ENCODE results near the gene LAGE3.

The LAGE3 gene

DNA sequence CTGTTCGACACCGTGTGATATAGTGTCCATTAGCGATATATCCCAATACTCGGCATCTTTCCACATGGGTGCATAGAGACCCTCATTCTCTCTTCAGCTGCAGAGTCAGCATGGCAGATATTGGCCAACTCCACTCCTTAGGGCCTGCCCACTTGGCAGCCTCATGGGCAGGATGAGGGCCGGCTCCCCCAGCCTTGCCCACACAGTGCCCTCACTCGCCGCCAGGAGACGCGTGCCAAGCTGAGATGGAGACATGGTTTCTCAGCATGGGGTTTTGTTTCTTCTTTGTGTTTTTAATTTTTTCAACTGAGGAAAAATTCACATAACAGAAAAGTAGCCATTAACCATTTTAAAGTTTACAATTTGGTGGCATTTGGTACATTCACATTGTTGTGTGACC is 26.3 kb downstream of the LAGE3 start:
- no peak for DNase-seq

DNA sequence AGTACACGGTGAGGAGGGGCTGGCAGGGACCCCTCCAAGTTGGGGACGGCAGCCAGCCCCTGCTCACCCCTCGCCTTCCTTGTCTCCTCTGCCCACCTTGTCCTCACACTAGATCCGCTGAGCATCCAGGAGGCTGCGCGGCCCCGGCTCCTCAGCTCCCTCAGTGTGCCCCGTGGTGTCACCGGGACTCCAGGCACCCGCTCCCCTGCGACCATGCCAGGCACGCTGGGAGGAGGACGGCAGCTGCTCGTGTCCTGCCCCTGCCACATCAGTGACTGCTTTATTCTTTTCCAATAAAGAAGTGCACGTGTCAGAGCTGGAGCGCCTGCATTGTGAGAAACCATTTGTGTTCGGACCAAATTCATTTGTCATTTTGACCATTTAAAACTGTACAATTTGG is 28.8 kb downstream of the LAGE3 start:
- DNase-seq = no peak

DNA sequence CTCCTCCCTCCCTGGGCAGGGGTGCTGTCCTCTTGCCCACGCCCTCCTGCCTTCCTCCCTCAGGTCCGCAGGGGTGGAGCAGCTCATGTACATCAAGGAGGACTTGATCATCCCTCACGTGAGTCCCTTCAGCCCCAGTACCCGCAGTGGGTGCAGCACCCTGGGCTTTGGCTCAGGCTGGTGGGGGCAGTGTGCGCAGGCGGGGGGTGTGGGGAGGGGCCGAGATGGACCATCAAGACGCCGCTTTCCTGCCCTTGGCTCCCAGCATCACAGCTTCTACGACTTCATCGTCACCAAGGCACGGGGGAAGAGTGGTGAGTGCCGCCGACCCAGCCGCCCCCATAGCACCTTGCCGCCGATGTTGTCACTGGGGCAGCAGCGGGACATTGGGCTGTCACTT is 29.5 kb downstream of the LAGE3 start:
- no peak for DNase-seq

DNA sequence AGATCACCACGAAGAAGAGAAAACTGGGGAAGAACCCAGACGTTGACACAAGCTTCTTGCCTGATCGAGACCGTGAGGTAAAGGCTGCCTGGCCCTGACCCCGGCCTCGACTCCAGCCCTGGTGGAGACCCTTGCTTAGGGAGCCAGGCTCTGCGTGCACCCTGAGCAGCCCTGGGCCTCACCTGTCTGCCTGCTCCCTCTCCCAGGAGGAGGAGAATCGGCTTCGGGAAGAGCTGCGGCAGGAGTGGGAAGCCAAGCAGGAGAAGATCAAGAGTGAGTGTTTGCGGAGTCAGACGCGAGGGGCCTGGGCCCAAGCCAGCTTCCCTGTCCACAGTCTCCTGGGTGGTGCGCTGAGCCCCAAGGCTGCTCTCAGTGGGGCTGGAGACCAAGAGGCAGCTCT is 30.6 kb downstream of the LAGE3 start:
- no peak for DNase-seq

DNA sequence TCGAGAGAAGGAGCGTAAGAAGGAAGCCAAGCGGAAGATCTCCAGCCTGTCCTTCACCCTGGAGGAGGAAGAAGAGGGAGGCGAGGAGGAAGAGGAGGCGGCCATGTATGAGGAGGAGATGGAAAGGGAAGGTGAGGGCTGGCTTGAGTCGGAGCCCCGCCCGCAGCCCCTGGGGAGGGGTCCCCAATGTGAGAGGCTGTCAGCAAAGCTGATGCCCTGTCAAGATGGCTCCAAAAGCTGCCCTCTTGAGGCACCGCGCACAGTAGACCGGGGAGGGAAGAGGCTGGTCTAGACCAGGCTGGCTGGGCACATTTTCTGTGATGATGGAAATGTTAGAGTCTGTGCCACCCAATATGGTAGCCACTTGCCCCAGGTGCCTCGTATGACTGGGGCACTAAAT is 32.7 kb downstream of the LAGE3 start:
- DNase-seq = no peak

DNA sequence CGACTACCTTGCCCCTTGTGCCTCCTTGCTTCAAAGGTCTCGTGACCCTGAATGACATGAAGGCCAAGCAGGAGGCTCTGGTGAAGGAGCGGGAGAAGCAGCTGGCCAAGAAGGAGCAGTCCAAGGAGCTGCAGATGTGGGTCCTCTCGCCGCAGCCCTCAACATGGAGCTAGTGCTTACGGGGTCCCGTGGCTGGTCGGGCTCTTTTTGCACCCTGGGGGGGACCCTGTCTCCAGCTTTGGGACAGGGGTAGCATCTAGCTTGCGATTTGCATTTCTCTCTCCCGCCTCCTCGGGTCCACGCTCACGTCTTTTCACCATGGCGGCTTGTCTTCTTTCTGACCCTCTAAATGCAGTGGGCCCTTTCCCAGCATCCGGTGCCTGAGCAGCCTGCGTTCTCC is 33.3 kb downstream of the LAGE3 start:
- no peak for DNase-seq

DNA sequence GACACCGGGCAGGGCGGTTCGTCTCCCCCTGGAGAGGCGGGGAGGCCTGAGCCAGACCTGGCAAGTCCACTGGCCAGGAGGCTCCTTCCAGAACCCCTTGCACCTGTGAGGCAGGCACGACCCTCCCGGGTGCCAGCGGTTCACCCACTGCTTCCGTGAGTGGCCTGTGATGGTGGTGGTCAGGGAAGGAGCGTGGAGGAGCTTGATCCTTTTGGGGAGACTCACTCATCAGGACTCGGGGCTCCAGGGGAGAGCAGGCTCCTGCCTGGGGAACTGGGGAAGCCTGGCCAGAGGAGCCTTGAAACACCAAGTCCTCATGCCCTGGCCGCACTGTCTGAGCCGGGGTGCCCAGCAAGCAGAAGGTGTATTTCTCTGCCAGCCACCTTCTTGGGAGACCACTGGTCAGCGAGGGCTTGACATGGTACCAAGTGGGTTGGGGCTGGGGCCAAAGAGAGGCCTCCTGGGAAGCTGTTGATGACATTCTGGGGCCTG is 34.3 kb downstream of the LAGE3 start:
- DNase-seq = no peak

DNA sequence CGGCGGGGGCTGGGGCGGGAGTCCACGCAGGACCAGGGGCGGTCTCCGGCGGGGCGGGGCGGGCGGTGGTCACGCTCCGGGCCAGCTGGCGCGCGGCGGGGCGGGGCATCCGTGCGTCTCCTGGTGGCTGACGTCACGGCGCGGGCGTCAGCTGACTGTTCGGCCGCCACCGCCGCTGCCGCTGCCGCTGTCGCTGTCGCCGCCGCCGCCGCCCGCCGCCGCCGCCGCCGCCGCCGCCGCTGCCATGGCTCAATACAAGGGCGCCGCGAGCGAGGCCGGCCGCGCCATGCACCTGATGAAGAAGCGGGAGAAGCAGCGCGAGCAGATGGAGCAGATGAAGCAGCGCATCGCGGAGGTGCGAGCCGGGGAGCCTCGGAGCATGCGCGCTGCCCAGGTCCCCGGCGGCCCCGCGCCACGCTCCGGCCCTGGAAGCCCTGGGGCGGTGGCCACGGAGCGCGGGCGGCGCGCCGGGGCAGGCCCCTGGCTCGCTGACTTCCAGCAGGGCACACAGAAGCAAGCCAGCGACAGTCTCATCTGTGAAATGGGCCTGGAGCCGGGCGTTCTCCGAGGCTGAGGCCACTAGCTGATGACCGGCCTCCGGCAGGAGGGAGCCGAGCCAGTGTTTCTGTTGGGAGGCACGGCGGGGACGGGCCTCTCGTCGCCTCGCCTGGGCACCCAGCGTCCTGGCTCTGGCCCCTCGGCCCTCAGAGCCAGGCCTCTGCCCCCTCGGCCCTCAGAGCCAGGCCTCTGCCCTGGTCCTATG is 34.9 kb downstream of the LAGE3 start, which contains the start of gene FAM50A:
TSS of gene FAM50A (plus strand) at position 150 of the 763 bp plus-strand sequence. CDS start at position 245, 95 bp downstream.
- peak in 1 of 2 experiments; percentile 50 for DNase-seq

DNA sequence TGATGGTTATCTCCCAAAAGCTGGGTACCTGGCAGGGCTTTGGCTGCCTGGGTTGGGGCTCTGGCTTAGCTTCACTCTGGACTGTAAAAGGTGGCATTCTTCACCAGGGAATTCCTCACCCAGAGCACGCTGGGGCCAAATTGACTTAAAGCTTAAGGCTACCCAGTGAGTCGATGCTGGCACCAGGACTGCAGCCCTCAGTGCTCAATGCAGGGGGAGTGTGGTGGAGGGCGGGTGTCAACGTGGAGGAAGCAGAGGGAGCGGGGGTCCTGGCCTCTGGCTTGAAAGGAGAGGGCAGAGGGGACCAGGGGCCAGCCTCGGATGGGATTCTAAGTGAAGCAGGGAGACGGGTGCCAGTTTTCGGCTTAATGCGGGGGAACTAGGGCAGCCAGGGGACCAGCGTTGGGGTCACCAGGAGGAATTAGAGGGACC is 35.6 kb downstream of the LAGE3 start:
- no peak for DNase-seq

DNA sequence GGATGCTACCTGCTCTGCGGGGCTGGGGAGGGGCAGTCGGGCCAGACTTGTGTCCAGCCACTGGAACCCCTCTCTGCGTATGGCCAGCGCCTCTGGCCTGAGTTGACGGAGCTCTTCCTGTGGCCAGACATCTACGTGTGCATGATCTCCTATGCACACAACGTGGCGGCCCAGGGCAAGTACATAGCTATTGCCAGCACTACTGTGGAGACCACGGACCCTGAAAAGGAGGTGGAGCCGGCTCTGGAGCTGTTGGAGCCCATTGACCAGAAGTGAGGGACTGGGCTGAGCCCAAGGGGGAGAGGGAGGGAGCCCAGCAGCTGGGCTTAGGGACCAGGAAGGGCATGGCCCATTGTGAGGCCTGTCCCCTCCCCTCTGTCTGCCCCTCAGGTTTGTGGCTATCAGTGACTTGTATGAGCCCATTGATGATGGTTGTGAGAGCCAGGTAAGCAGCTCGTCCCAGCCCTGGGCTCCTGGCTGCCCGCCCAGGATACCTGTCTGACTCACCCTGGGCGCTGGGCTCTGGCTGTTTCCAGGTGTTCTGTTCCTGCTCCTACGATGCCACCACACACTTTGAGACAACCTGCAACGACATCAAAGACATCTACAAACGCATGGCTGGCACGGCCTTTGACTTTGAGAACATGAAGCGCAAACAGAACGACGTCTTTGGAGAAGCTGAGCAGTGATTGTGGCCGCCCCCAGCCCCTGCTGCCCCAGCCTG is 36.9 kb downstream of the LAGE3 start:
- DNase-seq = no peak

DNA sequence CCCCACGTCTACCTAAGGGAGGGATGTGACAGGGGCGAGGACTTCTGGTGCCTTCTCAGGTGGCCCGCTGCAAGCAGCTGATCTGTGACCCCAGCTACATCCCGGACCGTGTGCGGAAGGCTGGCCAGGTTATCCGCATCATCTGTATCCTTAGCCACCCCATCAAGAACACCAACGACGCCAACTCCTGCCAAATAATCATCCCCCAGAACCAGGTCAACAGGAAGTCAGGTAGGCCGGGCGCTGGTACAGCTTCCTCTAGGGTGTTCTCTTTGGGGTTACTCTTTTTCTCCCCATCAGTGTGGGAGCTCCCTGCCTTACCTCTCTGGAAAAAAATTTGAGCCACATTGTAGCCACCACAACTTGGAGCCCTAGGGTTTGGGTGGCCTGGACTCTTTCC is 37.5 kb downstream of the LAGE3 start:
- DNase-seq = no peak

DNA sequence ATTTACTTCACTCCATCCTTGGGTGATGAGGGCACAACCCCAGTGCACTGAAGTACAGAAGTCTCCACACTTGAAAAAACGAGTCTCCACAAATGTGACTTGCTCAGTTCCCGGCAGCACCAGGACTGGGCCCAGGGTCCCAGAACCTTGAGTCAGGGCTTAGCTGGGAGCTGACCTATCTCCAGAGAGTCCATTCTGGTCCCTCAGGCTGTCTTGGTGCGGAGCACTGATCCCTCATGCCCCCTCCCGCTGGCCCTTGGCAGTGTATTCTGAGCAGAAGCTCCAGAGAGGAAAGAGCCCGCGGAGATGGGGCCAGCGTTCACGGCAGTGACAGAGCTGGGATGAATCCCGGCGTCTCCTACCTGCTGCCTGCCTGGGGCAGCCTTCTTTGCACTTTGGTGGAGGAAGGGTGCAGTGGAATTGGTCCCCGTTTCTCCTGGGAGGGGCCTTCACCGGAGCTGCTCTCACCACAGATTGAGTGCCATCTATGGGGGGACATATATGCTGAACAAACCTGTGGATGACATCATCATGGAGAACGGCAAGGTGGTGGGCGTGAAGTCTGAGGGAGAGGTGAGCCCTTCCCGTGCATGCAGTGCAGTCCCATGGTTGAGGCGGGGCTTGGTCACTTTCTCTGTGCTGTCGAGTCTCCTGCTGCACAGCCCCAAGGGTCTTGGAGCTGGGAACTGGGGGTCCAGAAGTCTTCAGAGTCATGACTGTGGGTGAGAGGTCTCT is 38.3 kb downstream of the LAGE3 start:
- no peak for DNase-seq

DNA sequence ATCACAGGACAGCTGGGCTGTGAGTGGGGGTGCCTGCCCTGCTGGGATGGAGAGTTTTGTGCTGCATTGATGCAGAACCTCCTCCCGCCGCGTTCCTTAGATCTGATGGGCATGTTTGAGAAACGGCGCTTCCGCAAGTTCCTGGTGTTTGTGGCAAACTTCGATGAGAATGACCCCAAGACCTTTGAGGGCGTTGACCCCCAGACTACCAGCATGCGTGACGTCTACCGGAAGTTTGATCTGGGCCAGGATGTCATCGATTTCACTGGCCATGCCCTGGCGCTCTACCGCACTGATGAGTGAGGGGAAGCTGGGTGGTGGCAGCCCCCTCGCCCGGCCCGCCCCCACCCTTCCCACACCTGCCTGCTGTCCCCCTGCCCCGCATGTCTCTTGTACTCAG is 39.2 kb downstream of the LAGE3 start:
- no peak for DNase-seq

DNA sequence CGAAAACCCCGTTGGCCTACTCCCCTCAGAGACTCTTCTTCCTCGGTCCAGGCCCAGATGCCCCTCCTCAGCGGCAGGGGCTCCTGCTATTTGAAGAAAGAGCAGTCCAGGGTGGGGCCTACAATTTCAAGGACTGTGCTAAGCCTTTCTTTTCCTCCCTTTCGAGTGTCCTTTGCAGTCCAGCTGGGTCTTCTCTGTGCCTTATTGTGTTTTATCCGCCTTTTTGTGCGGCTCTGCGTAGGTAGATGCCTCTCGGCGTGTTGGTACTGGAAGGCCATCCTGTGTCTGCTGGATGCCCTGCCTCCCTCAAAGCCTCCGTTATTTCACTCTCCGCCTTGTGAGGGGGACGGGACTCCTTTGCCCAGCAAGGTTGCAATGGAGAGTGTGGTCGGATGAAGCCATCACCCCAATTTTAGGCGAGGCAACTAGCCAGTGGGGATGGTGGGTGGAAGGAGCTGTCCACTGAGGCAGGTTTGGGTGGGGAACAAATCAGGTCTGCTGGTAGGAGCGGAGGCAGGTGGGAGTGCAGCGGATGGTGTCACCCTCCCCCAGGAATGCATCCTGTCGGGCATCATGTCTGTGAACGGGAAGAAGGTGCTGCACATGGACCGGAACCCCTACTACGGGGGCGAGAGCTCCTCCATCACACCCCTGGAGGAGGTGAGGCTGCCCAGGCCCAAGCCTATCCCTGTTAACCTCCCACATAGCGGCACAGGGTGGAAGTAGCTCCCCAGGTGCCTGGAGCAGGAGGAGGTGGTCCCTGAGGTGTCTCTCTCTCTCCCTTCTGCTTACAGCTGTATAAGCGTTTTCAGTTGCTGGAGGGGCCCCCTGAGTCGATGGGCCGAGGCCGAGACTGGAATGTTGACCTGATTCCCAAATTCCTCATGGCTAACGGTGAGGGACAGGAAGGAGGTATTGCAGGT is 40.8 kb downstream of the LAGE3 start:
- DNase-seq = no peak

DNA sequence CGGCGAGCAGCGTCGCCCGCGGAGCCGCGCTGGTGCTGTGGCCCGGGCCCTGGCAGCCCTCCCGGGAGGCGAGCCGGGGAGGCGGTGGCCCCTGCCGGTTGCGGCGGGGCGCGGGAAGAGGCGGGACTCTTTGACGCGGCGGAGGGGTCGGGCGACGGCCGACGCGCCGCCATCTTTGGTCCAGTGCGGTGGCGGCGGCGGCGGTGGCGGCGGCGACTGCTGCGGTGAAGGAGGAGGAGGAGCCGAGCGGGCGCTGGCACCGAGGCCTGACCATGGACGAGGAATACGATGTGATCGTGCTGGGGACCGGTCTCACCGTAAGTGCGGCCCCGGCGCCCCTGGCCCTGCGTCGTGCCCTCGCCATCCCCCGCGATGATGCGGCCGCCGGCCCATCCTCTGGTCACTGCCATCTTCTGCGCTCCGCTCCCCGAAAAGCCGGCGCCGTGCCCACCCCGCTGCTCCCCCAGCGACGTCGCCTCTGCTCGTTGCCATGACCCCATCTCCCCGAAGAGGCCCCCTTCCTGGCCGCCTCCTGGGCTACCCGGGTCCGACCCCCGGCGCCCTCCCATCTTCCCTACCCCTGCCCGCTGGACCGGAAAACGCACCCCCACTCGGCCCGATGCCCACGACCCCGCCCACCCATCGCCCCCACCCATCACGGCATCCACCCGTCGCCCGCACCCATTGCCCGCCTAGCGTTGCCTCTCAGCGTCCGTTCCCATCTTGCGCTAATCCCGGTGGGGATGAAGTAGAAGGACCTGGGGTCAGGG is 41.9 kb downstream of the LAGE3 start, which contains the start of gene GDI1:
TSS of gene GDI1 (plus strand) at position 172 of the 770 bp plus-strand sequence. CDS start at position 273, 101 bp downstream.
- DNase-seq = peak in 1 of 2 experiments; percentile 34

DNA sequence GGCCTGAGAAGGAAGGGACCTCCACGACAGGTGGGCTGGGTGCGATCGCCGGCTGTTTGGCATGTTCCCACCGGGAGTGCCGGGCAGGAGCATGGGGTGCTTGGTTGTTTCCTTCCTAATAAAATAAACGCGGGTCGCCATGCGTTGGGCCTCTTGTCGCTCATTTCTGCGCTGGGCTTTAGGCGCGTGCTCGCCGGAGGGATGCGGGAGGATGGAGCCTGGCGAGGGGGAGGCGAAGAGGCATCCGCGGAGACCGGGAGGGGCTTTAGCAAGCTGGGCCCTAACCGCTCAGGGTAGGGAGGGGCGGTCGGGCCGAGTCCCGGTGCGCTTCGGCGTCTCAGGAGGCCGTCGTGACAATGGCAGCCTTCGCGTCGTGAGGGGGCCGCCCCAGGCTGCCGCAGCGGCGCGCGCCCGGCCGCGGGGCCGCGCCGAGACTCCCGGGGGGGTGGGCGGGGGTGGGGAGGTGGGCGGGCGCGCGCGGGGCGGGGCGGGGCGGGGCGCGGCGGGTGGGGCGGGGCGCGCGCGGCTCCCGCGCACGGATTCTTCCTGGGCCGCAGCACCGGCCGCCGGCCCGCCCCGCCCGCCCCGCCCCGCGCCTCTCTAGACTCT is 42.6 kb downstream of the LAGE3 start:
- DNase-seq = no peak

DNA sequence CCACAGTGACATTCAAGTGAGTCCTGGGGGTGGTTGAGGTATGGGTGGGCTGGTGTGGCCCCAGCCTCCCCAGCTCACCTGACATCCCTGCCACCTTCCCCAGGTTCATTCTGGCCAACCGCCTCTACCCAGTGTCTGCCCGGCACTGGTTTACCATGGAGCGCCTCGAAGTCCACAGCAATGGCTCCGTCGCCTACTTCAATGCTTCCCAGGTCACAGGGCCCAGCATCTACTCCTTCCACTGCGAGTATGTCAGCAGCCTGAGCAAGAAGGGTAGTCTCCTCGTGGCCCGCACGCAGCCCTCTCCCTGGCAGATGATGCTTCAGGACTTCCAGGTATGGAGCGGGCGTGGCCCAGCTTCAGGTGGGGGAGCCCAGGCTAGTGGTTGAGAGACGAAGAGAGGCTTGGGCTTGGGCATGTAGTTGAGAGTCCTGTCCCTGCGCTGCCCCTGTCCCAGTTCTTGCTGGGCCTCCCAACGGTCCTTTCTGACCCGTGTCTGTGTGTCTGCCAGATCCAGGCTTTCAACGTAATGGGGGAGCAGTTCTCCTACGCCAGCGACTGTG is 43.8 kb downstream of the LAGE3 start:
- DNase-seq = no peak

DNA sequence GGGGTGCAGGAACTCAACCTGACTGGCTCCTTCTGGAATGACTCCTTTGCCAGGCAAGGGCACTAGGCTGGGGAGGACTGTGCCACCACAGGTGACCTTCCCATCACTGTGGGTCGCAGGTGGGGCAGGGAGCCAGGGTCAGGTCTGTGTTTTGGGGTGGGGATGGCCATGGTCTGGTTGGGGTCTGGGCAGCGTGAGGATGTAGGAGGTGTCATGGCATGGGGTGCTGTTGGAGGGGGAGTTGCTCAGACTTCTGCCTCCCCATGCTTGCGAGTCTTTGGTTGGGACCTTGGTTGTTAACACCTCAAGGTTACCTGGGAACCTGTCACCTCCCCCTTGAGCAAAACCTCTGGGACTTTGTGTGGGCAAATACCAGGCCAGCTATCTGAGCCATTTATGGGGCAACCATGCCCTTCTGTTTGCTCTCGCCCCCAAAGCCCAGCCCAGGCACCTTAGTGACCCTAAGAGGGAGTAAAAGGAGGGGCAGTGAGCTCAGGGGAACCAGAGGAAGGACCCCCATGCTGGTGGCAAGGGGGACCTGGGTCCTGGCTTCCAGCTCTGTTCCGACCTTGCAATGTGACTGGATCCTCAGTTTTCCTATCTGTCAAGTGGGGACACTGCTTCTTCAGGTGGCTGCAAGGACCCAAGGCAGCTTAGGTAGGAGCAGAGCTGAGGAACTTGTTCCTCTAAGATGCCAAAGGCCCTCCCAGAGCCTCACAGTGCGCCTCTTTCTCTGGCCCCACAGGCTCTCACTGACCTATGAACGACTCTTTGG is 44.5 kb downstream of the LAGE3 start:
- no peak for DNase-seq

DNA sequence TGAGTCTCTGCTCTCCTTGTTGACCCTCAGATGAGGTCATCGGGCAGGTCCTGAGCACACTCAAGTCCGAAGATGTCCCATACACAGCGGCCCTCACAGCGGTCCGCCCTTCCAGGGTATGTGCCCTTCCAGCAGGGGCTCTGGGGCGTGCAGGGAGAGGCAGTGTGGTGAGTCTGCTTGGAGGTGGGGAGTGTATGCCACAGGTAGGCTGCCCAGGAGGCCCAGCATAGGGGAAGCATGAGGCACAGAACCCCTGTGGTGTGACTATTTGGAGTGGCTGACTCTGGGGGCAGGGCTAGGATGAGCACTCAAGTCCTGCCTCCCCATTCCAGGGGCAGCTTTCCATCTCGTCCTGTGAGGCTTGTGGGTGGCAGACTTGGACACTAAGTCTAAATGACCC is 45.5 kb downstream of the LAGE3 start:
- DNase-seq = no peak

DNA sequence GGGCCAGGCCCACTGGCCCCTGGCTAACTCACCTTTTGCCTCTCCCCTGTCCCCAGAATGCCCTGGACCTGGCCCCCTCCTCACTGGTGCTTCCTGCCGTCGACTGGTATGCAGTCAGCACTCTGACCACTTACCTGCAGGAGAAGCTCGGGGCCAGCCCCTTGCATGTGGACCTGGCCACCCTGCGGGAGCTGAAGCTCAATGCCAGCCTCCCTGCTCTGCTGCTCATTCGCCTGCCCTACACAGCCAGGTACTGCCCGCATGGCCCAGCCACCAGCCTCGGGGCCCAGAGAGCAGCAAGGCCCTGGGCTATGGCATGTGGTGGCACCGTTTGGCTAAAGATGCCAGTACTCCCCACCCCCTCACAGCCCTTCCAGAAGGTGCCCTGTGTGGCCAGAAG is 46.9 kb downstream of the LAGE3 start:
- DNase-seq = no peak

Measured in SHP77 (cell line).